AG08396 (cell line): ENCODE results near the gene NUMA1.

Source experiments
- DNase-seq: peaks from one replicate; pipeline ENCODE4 v3.0.0; 2012; ENCODE audit warnings: low spot score, mixed read lengths

The NUMA1 gene

DNA sequence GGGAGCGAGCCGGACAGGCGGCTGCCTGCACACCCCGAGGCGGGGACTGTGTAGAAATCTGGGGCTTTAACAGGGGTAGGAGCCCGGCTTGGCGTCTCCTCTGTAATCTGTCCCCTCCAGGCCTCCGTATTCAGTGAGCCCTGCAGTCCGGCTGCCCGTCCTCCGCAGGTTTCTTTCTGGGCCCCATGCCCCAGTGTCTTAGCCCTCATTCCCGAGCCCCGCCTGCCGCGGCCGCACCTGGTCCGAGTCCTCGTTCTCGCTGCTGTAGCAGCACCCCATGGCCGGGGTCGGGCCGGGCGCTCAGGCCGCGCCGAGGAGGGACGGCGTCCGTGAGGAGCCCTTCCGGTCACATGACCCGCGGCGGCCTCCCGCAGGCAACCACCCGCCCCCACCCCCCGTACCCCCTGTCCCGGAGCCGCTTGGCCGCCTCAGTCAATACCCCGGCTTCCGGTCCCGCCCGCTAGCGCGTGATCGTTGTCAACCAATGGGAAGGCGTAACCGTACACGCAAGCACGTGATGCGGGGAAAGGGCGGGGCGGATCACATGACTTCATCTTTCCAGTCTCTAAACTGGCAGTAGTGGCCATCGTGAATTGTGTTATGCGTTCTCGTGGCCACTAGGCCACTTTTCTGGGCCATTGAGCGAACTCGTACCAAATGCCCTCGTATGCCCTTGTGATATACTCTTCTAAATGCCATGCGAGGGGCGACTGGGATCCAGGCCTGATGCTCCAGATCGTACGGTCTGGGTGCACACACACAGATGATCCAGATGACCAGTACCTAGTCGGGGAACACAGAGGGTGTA, 22.8 kb upstream of the NUMA1 start, which contains the start of gene LAMTOR1:
TSS of gene LAMTOR1 (minus strand) at position 352 of the 808 bp plus-strand sequence. CDS start at position 279, 73 bp downstream.
- peak; percentile 96 for DNase-seq

GRCh38 chr11:72102631-72102945, 22.2 kb upstream of the NUMA1 start:
- no peak for DNase-seq

DNA sequence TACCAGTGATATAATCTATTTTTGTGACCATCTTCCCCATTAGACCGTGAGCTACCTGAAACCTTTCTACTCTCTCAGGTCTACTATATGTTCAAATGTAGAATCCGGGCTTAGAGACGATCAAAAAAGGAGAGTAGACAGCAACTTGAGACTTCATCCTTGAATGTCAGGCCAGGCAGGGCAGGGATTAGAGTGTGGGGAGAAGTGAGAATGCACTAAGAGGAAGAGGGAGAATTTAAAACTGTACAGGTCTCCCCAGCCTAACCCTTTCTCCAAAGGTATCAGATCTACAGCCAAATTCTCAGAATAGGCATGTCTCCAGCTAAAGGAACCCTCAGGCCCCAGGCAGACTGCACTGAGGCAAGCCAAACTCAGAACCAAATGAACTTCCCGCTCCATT, 21.8 kb upstream of the NUMA1 start:
- no peak for DNase-seq

DNA sequence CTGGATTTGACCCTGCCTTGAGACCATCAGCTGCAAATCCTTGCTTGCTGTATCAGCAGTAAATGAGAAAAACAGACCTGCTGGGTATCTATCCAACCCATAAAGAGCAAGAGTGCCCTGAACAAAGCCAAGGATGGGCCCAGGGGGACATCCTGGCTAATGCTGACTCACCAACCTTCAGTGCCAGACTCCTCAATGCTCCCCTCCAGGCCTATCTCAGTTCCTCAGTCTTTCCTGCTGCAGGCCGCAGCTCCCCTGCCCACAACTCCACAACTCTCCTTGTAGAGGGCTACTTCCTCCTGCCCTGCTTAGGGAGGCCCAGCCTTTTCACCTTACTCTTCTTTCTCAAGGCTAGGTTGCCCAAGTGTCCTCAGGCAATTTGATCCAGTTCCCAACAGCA, 20.1 kb upstream of the NUMA1 start:
- no peak for DNase-seq

DNA sequence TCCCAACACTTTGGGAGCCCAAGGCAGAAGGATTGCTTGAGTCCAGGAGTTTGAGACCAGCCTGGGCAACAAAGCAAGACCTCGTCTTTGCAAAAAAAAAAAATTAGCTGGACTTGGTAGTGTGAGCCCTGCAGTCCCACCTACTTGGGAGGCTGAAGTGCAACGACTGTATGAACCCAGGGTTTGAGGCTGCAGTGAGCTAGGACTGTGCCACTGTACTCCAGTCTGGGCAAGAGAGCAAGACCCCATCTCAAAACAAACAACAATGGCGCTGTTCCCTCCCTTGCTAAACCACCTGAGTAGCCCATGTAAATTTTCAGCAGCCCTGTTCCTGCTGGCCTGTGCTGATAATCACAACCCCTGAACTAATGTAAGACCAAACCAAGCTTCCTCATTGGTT, 19.7 kb upstream of the NUMA1 start:
- DNase-seq = no peak

GRCh38 chr11:72098741-72099140, 18.4 kb upstream of the NUMA1 start:
- no peak for DNase-seq

GRCh38 chr11:72091292-72091691, 10.9 kb upstream of the NUMA1 start:
- DNase-seq = peak; percentile 76

GRCh38 chr11:72088076-72088808, 7.9 kb upstream of the NUMA1 start:
- no peak for DNase-seq

DNA sequence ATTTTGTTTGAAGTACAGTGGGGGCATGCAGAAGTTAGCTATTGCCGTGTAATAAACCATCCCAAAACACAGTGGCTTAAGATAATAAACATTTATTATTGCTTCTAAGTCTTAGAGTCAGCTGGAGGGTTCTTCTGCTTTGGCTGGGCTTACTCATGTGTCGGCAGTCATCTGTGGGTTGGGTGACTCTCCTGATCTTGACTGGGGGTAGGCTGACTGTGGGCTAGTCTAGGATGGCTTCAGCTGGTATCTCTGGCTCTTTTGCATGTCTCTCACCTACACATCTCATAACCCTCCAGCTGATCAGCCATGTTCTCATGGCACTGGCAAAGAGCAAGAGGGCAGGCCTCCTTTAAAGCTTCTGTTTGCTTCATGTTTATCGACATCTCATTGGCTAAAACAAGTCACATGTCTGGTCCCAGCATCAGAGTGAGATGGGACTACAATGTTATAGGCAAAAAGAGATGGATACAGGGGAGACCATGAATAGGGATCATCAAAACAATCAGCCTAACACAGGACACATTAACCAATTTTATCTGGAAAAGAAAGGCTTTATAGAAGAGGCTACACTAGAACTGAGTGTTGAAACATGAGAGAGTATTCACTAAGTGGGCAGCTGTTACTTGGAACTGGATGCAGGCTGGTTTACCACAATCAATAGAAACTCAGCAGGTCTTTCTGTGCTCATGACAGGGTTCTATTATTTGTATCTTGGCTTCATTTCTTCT, 5.4 kb upstream of the NUMA1 start:
- no peak for DNase-seq

DNA sequence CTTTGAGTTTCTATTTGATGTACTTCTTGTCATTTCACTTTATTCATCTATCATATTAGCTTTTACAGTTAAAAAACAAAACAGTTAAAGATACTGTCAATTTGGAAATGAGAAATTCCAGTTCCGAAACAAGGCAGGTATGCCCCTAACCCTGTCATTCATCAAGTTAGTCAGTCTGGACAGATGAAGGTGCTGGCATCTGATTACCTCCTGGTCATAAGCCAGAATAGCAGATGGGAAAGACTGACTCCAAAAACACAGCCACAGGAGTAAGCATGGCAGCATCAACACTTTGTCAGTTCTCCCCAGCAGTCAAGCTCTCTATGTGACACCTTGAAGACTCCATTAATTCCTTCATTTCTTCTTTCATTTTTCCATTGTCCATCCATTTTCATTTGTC, 4.6 kb upstream of the NUMA1 start:
- DNase-seq = no peak

- DNase-seq = no peak
Observed at GRCh38 chr11:72084076-72084475, 3.7 kb upstream of the NUMA1 start.

DNA sequence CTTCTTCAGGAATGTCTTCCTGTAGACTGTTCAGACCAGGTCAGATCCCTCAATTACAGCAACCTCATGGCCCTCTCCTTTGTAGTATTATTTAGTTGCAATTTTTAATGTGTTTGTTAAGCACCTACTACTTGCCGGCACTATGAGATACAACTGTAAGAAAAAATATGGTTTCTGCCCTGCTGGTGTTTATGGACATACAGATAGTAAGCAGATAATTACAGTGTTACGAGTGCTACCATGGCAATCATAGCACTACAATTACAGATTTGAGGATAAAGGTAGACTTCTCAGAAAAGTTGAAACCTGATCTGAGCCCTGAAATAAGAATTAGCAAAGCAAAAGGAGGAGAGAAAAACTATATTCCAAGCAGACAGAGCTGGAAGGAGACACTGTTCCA, 3.1 kb upstream of the NUMA1 start:
- no peak for DNase-seq

- no peak for DNase-seq
Observed at GRCh38 chr11:72081821-72082453, 1.6 kb upstream of the NUMA1 start.

DNA sequence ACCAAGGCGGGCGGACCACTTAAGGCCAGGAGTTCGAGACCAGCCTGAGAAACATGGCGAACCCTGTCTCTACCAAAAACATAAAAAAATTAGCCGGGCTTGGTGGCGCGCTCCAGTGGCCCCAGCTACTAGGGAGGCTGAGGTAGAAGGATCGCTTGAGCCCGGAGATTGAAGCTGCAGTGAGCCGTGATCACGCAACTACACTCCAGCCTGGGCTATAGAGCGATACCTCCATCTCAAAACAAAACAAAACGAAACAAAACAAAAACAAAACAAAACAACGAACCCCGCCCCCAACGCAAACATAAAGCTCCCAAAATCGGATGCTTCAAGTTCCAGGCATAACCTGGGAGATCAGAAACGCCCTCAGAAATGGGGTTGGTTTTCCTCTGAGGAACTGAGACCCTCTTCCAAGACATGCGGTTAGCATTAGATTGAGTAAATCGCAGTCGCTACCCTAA, 872 bp upstream of the NUMA1 start:
- DNase-seq = no peak

DNA sequence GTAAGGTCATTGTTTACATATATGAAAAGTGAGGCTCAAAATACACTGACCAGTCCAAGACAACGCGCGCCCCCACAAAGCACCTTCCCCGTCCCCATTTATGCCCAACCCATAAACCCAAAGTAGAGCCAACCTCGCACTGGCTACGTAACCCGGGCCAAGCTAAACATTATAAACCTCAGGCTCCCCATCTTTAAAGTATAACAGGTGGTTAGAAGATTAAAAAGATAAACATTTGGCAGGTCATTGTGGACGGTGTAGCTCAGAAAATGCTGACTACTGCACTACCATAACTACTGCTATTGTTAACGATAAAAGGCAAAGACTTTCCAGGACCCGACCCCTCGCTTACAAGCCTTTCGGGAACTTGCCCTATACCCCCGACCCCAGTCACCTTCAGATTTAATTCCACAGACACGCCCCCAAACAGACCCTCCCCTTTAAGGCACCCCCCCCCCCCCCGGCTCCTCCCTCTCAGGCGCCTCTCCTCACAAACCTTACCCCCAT, 470 bp downstream of the NUMA1 start:
- DNase-seq = no peak

DNA sequence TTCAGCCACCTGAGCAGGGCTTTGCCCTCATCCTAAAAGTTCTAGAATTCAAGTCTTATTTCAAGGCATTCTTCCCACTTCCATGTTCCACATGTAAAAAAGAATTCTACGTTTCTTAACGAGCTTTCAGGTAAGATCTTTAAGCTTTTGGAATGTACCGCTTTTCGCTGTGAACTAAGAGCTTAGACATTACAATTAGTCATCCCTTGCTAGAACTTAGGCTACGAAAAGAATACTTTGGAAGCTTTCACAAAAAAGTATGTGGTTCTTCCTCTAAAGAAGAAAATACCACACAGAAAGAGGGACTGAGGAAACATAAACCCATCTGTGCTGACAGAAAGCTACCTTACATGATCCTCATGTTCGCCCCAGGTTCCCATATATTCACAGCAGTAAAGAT, 1.9 kb downstream of the NUMA1 start:
- no peak for DNase-seq

DNA sequence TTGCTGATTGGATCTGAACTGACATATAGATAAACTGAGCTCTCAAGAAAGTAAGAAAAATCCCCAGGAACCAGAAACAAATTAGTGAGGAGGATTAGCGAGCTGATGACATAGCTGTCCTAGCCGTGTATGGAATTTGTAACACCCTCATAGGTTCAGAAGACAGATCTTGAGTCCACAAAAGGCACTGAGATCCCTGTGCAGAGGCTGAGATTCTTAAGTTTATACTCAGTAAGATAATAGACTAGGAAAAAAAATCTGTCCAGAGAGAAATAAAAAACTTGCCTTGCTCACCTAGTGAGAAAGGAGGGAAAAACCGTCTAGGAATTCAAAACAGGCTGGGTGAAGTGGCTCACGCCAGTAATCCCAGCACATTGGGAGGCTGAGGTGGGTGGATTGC, 4.6 kb downstream of the NUMA1 start:
- DNase-seq = no peak

GRCh38 chr11:72075109-72075508, 5.2 kb downstream of the NUMA1 start:
- no peak for DNase-seq

GRCh38 chr11:72072348-72072747, 8.0 kb downstream of the NUMA1 start:
- peak; percentile 58 for DNase-seq

GRCh38 chr11:72070491-72070890, 9.9 kb downstream of the NUMA1 start:
- DNase-seq = no peak

DNA sequence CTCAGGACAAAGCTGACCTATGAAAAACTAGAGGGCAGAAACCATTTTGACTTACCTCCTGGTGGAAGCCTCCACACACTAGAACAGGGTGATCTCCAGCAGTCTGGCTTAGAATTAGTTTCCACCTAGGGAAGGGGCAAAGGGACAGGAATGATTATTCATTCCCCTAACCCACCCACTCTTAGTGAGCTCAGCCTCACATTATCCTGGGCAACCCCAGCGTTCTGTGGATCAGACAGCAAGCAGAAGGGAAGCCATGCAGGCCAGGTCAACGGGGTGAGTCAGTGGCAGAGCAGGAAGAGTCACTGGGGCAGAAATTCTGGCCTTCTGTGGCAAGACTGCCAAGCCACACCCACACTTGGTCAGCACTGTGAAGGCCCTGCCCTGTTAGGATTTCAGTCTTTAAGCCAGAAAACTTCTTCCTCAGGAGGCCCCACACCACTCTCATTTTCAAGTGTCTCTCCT, 10.5 kb downstream of the NUMA1 start:
- DNase-seq = peak; percentile 80

GRCh38 chr11:72069200-72069599, 11.1 kb downstream of the NUMA1 start:
- DNase-seq = no peak
